Small intestine (tissue), 7 donors: ENCODE results near the gene GOLGA1. TPM values are rescaled to one million over a fixed set of nuclear protein-coding genes. Genes with fewer than 3 reads are reported as not detected.
A peak's percentile ranks its signal among the peaks of the same experiment; 100 is the strongest.
"Not testable (repeated sequence)": the region's sequence is repeated elsewhere in the genome, so short reads cannot be mapped to it uniquely, and the experiment has no call there.

Experiments used
- DNase-seq, 2 donors: peaks; one replicate each; pipeline versions ENCODE4 v3.0.0 to v3.0.0-alpha.2; 2013
- FAIRE-seq: peaks from 2 replicates; lab custom pipeline; 2012; peaks lifted over from hg19 to GRCh38; lab: Jason Lieb, UNC
- H3K27ac ChIP-seq, 3 donors: one replicate each; pipeline ENCODE4 v1.5.1; 2013; ENCODE audit warnings: low read length in 2 of 3, mild to moderate bottlenecking in 2 of 3, control low read depth in 1 of 3, inconsistent platforms in 1 of 3, low read depth in 1 of 3, moderate library complexity in 1 of 3
- H3K27me3 ChIP-seq, 3 donors: one replicate each; pipeline ENCODE4 v1.6.1; 2013; ENCODE audit warnings: low read length in 3 of 3, inconsistent platforms in 1 of 3; ENCODE audit not compliant: control insufficient read depth in 3 of 3, insufficient read depth in 3 of 3
- H3K36me3 ChIP-seq, 3 donors: one replicate each; pipeline ENCODE4 v1.6.1; 2013; ENCODE audit warnings: low read length in 3 of 3, inconsistent platforms in 1 of 3, low read depth in 1 of 3, mild to moderate bottlenecking in 1 of 3, moderate library complexity in 1 of 3; ENCODE audit not compliant: control insufficient read depth in 3 of 3, insufficient read depth in 2 of 3
- H3K4me1 ChIP-seq, 3 donors: one replicate each; pipeline ENCODE4 v1.6.1; 2013; ENCODE audit warnings: low read length in 2 of 3, inconsistent platforms in 1 of 3, low read depth in 1 of 3, mild to moderate bottlenecking in 1 of 3, moderate library complexity in 1 of 3; ENCODE audit not compliant: control insufficient read depth in 3 of 3, insufficient read depth in 2 of 3
- H3K4me3 ChIP-seq, 3 donors: one replicate each; pipeline ENCODE4 v1.5.1; 2013; ENCODE audit warnings: low read length in 3 of 3, control low read depth in 1 of 3, inconsistent platforms in 1 of 3, low read depth in 1 of 3, mild to moderate bottlenecking in 1 of 3, moderate library complexity in 1 of 3
- H3K9me3 ChIP-seq, 2 donors: one replicate each; pipeline ENCODE4 v1.6.1; 2013; ENCODE audit warnings: low read depth in 1 of 2, low read length in 1 of 2; ENCODE audit not compliant: control insufficient read depth in 2 of 2, insufficient read depth in 1 of 2
- WGBS, 3 donors: extraction: QIAGEN DNeasy Blood & Tissue Kit; methylation state at CpG; one replicate each; pipeline ENCODE4 v1.1.7; 2013; 5-methylcytosine and 5-hydroxymethylcytosine counted together
- polyA plus RNA-seq, 4 donors: library from polyadenylated mRNA; stranded (reverse) in 3 of 4; unstranded in 1 of 4; fragments of 200-250 nt in 3 of 4; fragments of 120-200 nt in 1 of 4; gene quantifications; one replicate each; pipeline versions ENCODE4 v1.2.1 to v1.2.3, GENCODE V29; 2013
- donor health status: healthy with polysubstance abuse.
- donor health status: control.
- donor health status: control.
- donor health status: Bipolar disorder and iron deficiency.
- donor health status: healthy.

The GOLGA1 gene
- polyA plus RNA-seq, 4 donors: 9.1 to 18.8 (median 14.5) TPM

GRCh38 chr9:124929464-124929863 is 11.4 kb downstream of the GOLGA1 start:
- Histone ChIP-seq H3K27me3 (no peaks in the 10 kb centered on the region), H3K9me3 (no peaks in the 10 kb centered on the region), H3K4me3 (no peak overlapping the region), H3K4me1 (peaks cover 0 to 8% (median 0%) of the 10 kb centered on the region in 3 donors), H3K36me3 (peaks cover 2 to 26% (median 9%) of the 10 kb centered on the region in 3 donors), H3K27ac (no peak overlapping the region)
- no peak for FAIRE-seq
- WGBS, 3 donors: 87 to 94% (median 88%) methylated on average over 3 of the region's 3 CpGs
- DNase-seq: no peak

- WGBS, 3 donors: 90 to 91% (median 90%) methylated on average over 3 of the region's 3 CpGs
- Histone ChIP-seq H3K4me3 (no peak overlapping the region), H3K36me3 (peaks cover 9 to 24% (median 14%) of the 10 kb centered on the region in 3 donors), H3K9me3 (no peaks in the 10 kb centered on the region), H3K27me3 (no peaks in the 10 kb centered on the region), H3K4me1 (no peaks in the 10 kb centered on the region), H3K27ac (no peak overlapping the region)
- no peak for FAIRE-seq
- DNase-seq: no peak
These were observed 12.8 kb downstream of the GOLGA1 start for GRCh38 chr9:124928116-124928515.

GRCh38 chr9:124920394-124920793 is 20.5 kb downstream of the GOLGA1 start:
- H3K36me3 ChIP-seq: peaks cover 12 to 44% (median 15%) of the 10 kb centered on the region in 3 donors
- peak; percentile 61 to 83 for DNase-seq

GRCh38 chr9:124914753-124915405 is 26.0 kb downstream of the GOLGA1 start:
- DNase-seq: no peak
- H3K27me3 ChIP-seq: no peaks in the 10 kb centered on the region
- H3K4me3 ChIP-seq: no peak overlapping the region
- peaks cover 9 to 33% (median 16%) of the 10 kb centered on the region in 3 donors for H3K36me3 ChIP-seq
- H3K9me3 ChIP-seq: no peaks in the 10 kb centered on the region
- no peak overlapping the region for H3K27ac ChIP-seq
- H3K4me1 ChIP-seq: no peaks in the 10 kb centered on the region
- no peak for FAIRE-seq
- WGBS, 3 donors: 94 to 98% (median 97%) methylated on average over 5 of the region's 5 CpGs

More at GRCh38 chr9:124920394-124920793, 20.5 kb downstream of the GOLGA1 start:
- H3K4me1 ChIP-seq, H3K27ac ChIP-seq, FAIRE-seq, H3K27me3 ChIP-seq, H3K9me3 ChIP-seq, H3K4me3 ChIP-seq: not testable (repeated sequence)
- WGBS, 3 donors: 30 to 63% (median 51%) methylated on average over 6 of the region's 6 CpGs

- no peak overlapping the region for H3K27ac ChIP-seq
- DNase-seq (no peak), FAIRE-seq (no peak)
- WGBS, 3 donors: 73 to 84% (median 82%) methylated on average over 2 of the region's 2 CpGs
- no peaks in the 10 kb centered on the region for H3K4me1 ChIP-seq
- no peaks in the 10 kb centered on the region for H3K9me3 ChIP-seq
- H3K36me3 ChIP-seq: peaks cover 5 to 25% (median 12%) of the 10 kb centered on the region in 3 donors
- H3K27me3 ChIP-seq: no peaks in the 10 kb centered on the region
- H3K4me3 ChIP-seq: no peak overlapping the region
These were observed 27.5 kb downstream of the GOLGA1 start for GRCh38 chr9:124913378-124913777.

GRCh38 chr9:124911766-124912165 is 29.1 kb downstream of the GOLGA1 start:
- peaks cover 7 to 27% (median 12%) of the 10 kb centered on the region in 3 donors for H3K36me3 ChIP-seq
- WGBS, 3 donors: 89 to 92% (median 92%) methylated on average over 1 of the region's 1 CpG
- no peak for FAIRE-seq

GRCh38 chr9:124908098-124908497 is 32.8 kb downstream of the GOLGA1 start:
- H3K4me3 ChIP-seq: no peak overlapping the region
- H3K4me1 ChIP-seq: no peaks in the 10 kb centered on the region
- H3K27me3 ChIP-seq: no peaks in the 10 kb centered on the region
- no peak overlapping the region for H3K27ac ChIP-seq
- 69 to 78% (median 76%) methylated on average over 2 of the region's 2 CpGs for WGBS, 3 donors
- no peak for DNase-seq
- H3K9me3 ChIP-seq: no peaks in the 10 kb centered on the region
- no peak for FAIRE-seq
- peaks cover 7 to 43% (median 10%) of the 10 kb centered on the region in 3 donors for H3K36me3 ChIP-seq

More at GRCh38 chr9:124911766-124912165, 29.1 kb downstream of the GOLGA1 start:
- no peaks in the 10 kb centered on the region for H3K9me3 ChIP-seq
- DNase-seq: no peak
- no peaks in the 10 kb centered on the region for H3K4me1 ChIP-seq
- no peaks in the 10 kb centered on the region for H3K27me3 ChIP-seq
- no peak overlapping the region for H3K4me3 ChIP-seq
- no peak overlapping the region for H3K27ac ChIP-seq

- FAIRE-seq: no peak
- DNase-seq: peak; percentile 15 to 41
- Histone ChIP-seq H3K27me3 (no peaks in the 10 kb centered on the region), H3K9me3 (no peaks in the 10 kb centered on the region), H3K27ac (no peak overlapping the region), H3K36me3 (peaks cover 7 to 40% (median 9%) of the 10 kb centered on the region in 3 donors), H3K4me1 (no peaks in the 10 kb centered on the region), H3K4me3 (no peak overlapping the region)
- 22 to 45% (median 25%) methylated on average over 1 of the region's 1 CpG for WGBS, 3 donors
These were observed 33.9 kb downstream of the GOLGA1 start for GRCh38 chr9:124906966-124907365.
